Parathyroid adenoma (tissue), 2 donors: ENCODE measurements around the gene PCDHGA3.
"Not testable (repeated sequence)": the region's sequence is repeated elsewhere in the genome, so short reads cannot be mapped to it uniquely, and the experiment has no call there.

Experiments
- H2AFZ ChIP-seq: fragments of 300-600 bp; sonication (generic); one replicate; pipeline ENCODE4 v1.7.0; 2017; ENCODE audit warnings: antibody characterized with exemption, mild to moderate bottlenecking
- H3K27ac ChIP-seq: fragments of 300-600 bp; sonication (generic); one replicate; pipeline ENCODE4 v1.7.0; 2017
- H3K27me3 ChIP-seq: fragments of 300-600 bp; sonication (generic); one replicate; pipeline ENCODE4 v1.7.0; 2017; ENCODE audit warnings: low read length; ENCODE audit not compliant: control insufficient read depth, insufficient read depth
- H3K36me3 ChIP-seq: fragments of 300-600 bp; sonication (generic); one replicate; pipeline ENCODE4 v1.7.0; 2017; ENCODE audit warnings: low read length; ENCODE audit not compliant: control insufficient read depth, insufficient read depth
- H3K4me1 ChIP-seq: fragments of 300-600 bp; sonication (generic); one replicate; pipeline ENCODE4 v1.7.0; 2017; ENCODE audit warnings: control low read depth
- H3K4me2 ChIP-seq: fragments of 300-600 bp; sonication (generic); one replicate; pipeline ENCODE4 v1.7.0; 2017; ENCODE audit warnings: low read length
- H3K4me3 ChIP-seq: fragments of 300-600 bp; sonication (generic); one replicate; pipeline ENCODE4 v1.7.0; 2017; ENCODE audit warnings: low read depth, low read length
- H3K79me2 ChIP-seq: fragments of 300-600 bp; sonication (generic); one replicate; pipeline ENCODE4 v1.7.0; 2017; ENCODE audit warnings: control low read depth
- H3K9ac ChIP-seq: fragments of 300-600 bp; sonication (generic); one replicate; pipeline ENCODE4 v1.7.0; 2017; ENCODE audit warnings: mild to moderate bottlenecking
- H3K9me3 ChIP-seq: fragments of 300-600 bp; sonication (generic); one replicate; pipeline ENCODE4 v1.7.0; 2017; ENCODE audit warnings: low read length; ENCODE audit not compliant: control insufficient read depth
- CTCF ChIP-seq: fragments of 300-600 bp; sonication (generic); IDR thresholded peaks from one replicate; pipeline ENCODE4 v1.7.0; 2017; ENCODE audit warnings: antibody characterized with exemption, mild to moderate bottlenecking
- donor health status: primary hyperparathyroidism.

PCDHGA3 gene

DNA sequence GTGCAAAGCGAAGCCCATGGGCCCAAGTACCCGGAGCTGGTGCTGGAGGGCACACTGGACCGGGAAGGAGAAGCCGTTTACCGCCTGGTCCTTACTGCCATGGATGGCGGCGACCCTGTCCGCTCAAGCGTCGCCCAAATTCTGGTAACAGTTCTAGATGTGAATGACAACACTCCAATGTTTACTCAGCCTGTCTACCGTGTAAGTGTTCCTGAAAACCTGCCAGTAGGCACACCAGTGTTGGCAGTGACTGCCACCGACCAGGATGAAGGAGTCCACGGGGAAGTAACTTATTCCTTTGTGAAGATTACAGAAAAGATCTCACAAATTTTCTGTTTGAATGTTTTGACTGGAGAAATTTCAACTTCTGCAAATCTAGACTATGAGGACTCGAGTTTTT is 31.0 kb downstream of the PCDHGA3 start:
- no peak overlapping the region for H2AFZ ChIP-seq
- no peaks in the 10 kb centered on the region for H3K4me1 ChIP-seq
- H3K27me3 ChIP-seq, result no peaks in the 10 kb centered on the region
- H3K9ac ChIP-seq, result no peak overlapping the region
- no peak overlapping the region for H3K4me2 ChIP-seq
- no peak for TF ChIP-seq CTCF
- no peak overlapping the region for H3K27ac ChIP-seq
- no peaks in the 10 kb centered on the region for H3K36me3 ChIP-seq
- H3K79me2 ChIP-seq, result no peaks in the 10 kb centered on the region
- H3K9me3 ChIP-seq, result peaks cover 15% of the 10 kb centered on the region
- H3K4me3 ChIP-seq, result no peak overlapping the region

DNA sequence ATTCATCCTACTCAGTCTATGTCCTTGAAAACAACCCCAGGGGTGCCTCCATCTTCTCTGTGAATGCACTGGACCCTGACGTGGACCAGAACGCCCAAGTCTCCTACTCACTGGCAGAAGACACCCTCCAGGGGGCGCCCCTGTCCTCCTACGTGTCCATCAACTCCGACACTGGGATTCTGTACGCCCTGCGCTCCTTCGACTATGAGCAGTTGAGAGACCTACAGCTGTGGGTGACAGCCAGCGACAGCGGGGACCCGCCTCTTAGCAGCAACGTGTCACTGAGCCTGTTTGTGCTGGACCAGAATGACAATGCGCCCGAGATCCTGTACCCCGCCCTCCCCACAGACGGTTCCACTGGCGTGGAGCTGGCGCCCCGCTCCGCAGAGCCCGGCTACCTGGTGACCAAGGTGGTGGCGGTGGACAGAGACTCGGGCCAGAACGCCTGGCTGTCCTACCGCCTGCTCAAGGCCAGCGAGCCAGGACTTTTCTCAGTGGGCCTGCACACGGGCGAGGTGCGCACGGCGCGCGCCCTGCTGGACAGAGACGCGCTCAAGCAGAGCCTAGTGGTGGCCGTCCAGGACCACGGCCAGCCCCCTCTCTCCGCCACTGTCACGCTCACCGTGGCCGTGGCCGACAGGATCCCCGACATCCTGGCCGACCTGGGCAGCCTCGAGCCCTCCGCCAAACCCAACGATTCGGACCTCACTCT is 32.0 kb downstream of the PCDHGA3 start:
- H3K4me2 ChIP-seq, H3K4me3 ChIP-seq, H3K4me1 ChIP-seq, H3K27ac ChIP-seq, H3K36me3 ChIP-seq, H3K27me3 ChIP-seq, H2AFZ ChIP-seq, H3K9ac ChIP-seq, H3K79me2 ChIP-seq: not testable (repeated sequence)
- H3K9me3 ChIP-seq, result peaks cover 10% of the 10 kb centered on the region

- Histone ChIP-seq H3K4me1 (no peaks in the 10 kb centered on the region), H3K4me3 (peak within 1 kb of the TSS; percentile 38), H2AFZ (peak within 1 kb of the TSS; percentile 40), H3K36me3 (no peaks in the 10 kb centered on the region), H3K27me3 (no peaks in the 10 kb centered on the region), H3K9me3 (peaks cover 2% of the 10 kb centered on the region), H3K9ac (no peak within 1 kb of the TSS), H3K4me2 (peak within 1 kb of the TSS; percentile 12), H3K27ac (no peak within 1 kb of the TSS), H3K79me2 (no peaks in the 10 kb centered on the region)
- TF ChIP-seq CTCF, result no peak
Measured at GRCh38 chr5:141382469-141383294, 39.1 kb downstream of the PCDHGA3 start, which contains the start of gene PCDHGA7. PCDHGA7 (plus strand) TSS chr5:141382742; CDS start chr5:141382900, 158 bp downstream.

DNA sequence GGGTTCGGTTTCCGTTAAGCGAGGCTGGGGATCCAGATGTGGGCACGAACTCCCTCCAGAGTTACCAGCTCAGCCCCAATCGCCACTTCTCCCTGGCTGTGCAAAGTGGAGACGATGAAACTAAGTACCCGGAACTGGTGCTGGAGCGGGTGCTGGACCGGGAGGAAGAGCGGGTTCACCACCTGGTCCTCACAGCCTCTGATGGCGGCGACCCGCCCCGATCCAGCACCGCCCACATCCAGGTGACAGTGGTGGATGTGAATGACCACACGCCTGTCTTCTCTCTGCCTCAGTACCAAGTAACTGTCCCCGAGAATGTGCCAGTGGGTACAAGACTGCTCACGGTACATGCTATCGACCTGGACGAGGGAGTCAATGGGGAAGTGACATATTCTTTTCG is 39.7 kb downstream of the PCDHGA3 start:
- Histone ChIP-seq H2AFZ (no peak overlapping the region), H3K79me2 (no peaks in the 10 kb centered on the region), H3K27ac (no peak overlapping the region), H3K9ac (no peak overlapping the region), H3K4me1 (no peaks in the 10 kb centered on the region), H3K4me3 (no peak overlapping the region), H3K4me2 (no peak overlapping the region), H3K27me3 (no peaks in the 10 kb centered on the region), H3K36me3 (no peaks in the 10 kb centered on the region), H3K9me3 (peaks cover 2% of the 10 kb centered on the region)
- no peak for TF ChIP-seq CTCF

DNA sequence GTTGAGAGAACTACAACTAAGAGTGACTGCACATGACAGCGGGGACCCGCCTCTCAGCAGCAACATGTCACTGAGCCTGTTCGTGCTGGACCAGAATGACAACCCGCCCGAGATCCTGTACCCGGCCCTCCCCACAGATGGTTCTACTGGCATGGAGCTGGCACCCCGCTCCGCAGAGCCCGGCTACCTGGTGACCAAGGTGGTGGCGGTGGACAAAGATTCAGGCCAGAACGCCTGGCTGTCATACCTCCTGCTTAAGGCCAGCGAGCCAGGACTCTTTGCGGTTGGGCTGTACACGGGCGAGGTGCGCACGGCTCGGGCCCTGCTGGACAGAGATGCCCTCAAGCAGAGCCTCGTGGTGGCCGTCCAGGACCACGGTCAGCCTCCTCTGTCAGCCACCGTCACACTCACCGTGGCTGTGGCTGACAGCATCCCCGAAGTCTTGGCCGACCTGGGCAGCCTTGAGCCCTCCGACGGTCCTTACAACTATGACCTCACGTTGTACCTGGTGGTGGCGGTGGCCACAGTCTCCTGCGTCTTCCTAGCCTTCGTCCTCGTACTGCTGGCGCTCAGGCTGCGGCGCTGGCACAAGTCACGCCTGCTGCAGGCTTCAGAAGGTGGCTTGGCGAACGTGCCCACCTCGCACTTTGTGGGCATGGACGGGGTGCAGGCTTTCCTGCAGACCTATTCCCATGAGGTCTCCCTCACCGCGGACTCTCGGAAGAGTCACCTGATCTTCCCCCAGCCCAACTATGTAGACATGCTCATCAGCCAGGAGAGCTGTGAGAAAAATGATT is 41.0 kb downstream of the PCDHGA3 start:
- no peak for TF ChIP-seq CTCF
- no peaks in the 10 kb centered on the region for H3K9me3 ChIP-seq

More for the DNA sequence above, 41.0 kb downstream of the PCDHGA3 start:
- H3K4me1 ChIP-seq, result no peaks in the 10 kb centered on the region
- no peaks in the 10 kb centered on the region for H3K79me2 ChIP-seq
- H3K27ac ChIP-seq, result no peak overlapping the region
- H2AFZ ChIP-seq, result no peak overlapping the region
- no peaks in the 10 kb centered on the region for H3K27me3 ChIP-seq
- H3K36me3 ChIP-seq, result no peaks in the 10 kb centered on the region
- no peak overlapping the region for H3K4me3 ChIP-seq
- no peak overlapping the region for H3K9ac ChIP-seq
- no peak overlapping the region for H3K4me2 ChIP-seq
